Hepatocyte (in vitro differentiated cells): ENCODE results near the gene EIF2D. TPM values are rescaled to one million over a fixed set of nuclear protein-coding genes. Genes with fewer than 3 reads are reported as not detected.

Source experiments
- DNase-seq: peaks from one replicate; pipeline ENCODE4 v3.0.0-alpha.2; 2016; ENCODE audit warnings: low spot score
- H2AFZ ChIP-seq: fragments of 200-600 bp; sonication (generic); 2 replicates; pipeline ENCODE4 v1.6.0; 2016; ENCODE audit warnings: antibody characterized with exemption, mild to moderate bottlenecking
- H3K27ac ChIP-seq: fragments of 200-600 bp; sonication (generic); 2 replicates; pipeline ENCODE4 v1.5.1; 2016; ENCODE audit warnings: mild to moderate bottlenecking
- H3K27me3 ChIP-seq: fragments of 200-600 bp; sonication (generic); 2 replicates; pipeline ENCODE4 v1.6.1; 2016
- H3K36me3 ChIP-seq: fragments of 200-600 bp; sonication (generic); replicated peaks from 2 replicates; pipeline ENCODE4 v1.5.1; 2016; ENCODE audit warnings: low read depth; ENCODE audit not compliant: insufficient read depth
- H3K4me1 ChIP-seq: fragments of 200-600 bp; sonication (generic); 2 replicates; pipeline ENCODE4 v1.5.1; 2016; ENCODE audit warnings: mild to moderate bottlenecking, moderate library complexity; ENCODE audit not compliant: insufficient read depth
- H3K4me2 ChIP-seq: fragments of 200-600 bp; sonication (generic); 2 replicates; pipeline ENCODE4 v1.6.0; 2016
- H3K4me3 ChIP-seq: fragments of 200-600 bp; sonication (generic); 2 replicates; pipeline ENCODE4 v1.5.1; 2016; ENCODE audit warnings: mild to moderate bottlenecking
- H3K79me2 ChIP-seq: fragments of 200-600 bp; sonication (generic); 2 replicates; pipeline ENCODE4 v1.6.0; 2017; ENCODE audit warnings: mild to moderate bottlenecking
- H3K9me2 ChIP-seq: fragments of 200-600 bp; sonication (generic); replicated peaks from 2 replicates; pipeline ENCODE4 v1.6.0; 2017; ENCODE audit warnings: mild to moderate bottlenecking; ENCODE audit not compliant: insufficient read depth
- H3K9me3 ChIP-seq: fragments of 200-600 bp; sonication (generic); 2 replicates; pipeline ENCODE4 v1.5.1; 2016; ENCODE audit warnings: low read depth, mild to moderate bottlenecking
- H4K20me1 ChIP-seq: fragments of 200-600 bp; sonication (generic); 2 replicates; pipeline ENCODE4 v1.6.0; 2016; ENCODE audit warnings: mild to moderate bottlenecking; ENCODE audit not compliant: insufficient read depth, poor library complexity, severe bottlenecking
- CTCF ChIP-seq: fragments of 200-600 bp; sonication (generic); IDR thresholded peaks from 2 replicates; pipeline ENCODE4 v1.5.1; 2016; ENCODE audit warnings: antibody characterized with exemption, mild to moderate bottlenecking; ENCODE audit not compliant: poor library complexity
- EZH2 ChIP-seq: fragments of 200-600 bp; sonication (generic); IDR thresholded peaks from 2 replicates; pipeline ENCODE4 v1.6.1; 2016; ENCODE audit warnings: antibody characterized with exemption, mild to moderate bottlenecking, borderline replicate concordance
- EZH2phosphoT487 ChIP-seq: fragments of 200-600 bp; sonication (generic); IDR thresholded peaks from one replicate; pipeline ENCODE4 v1.6.1; 2018; ENCODE audit warnings: antibody characterized with exemption, mild to moderate bottlenecking, low read depth, moderate library complexity; ENCODE audit not compliant: unreplicated experiment, severe bottlenecking
- WGBS: methylation state at CpG from one replicate; pipeline ENCODE4 v1.1.6; 2016; ENCODE audit warnings: low lambda C conversion rate; ENCODE audit errors: missing lambda C conversion rate; 5-methylcytosine and 5-hydroxymethylcytosine counted together
- polyA plus RNA-seq: library from polyadenylated mRNA; unstranded; fragments of >200 nt; fragmentation: Nextera tagmentation; extraction: Ambion mirVana; gene quantifications from 2 replicates; pipeline ENCODE4 v1.2.1, GENCODE V29; 2016
- total RNA-seq: library from RNA; depleted of rRNA; stranded (reverse); fragments of >200 nt; gene quantifications from 2 replicates; pipeline ENCODE4 v1.2.3, GENCODE V29; 2014

The EIF2D gene
- total and polyA plus RNA-seq, 2 experiments from 2014 or later = 27.7 to 40.4 TPM

- 95% methylated on average over 7 of the region's 7 CpGs for WGBS
Observed at GRCh38 chr1:206595581-206596318, 16.5 kb downstream of the EIF2D start.

GRCh38 chr1:206593351-206593925 lies 18.8 kb downstream of the EIF2D start:
- 91% methylated on average over 7 of the region's 7 CpGs for WGBS
- no peaks in the 10 kb centered on the region for H3K36me3 ChIP-seq
- H4K20me1 ChIP-seq = no peaks in the 10 kb centered on the region
- H3K79me2 ChIP-seq = no peaks in the 10 kb centered on the region
- no peak overlapping the region for H3K4me2 ChIP-seq
- TF ChIP-seq EZH2 = no peak
- TF ChIP-seq EZH2phosphoT487 = no peak
- TF ChIP-seq CTCF = no peak
- H3K4me1 ChIP-seq = no peaks in the 10 kb centered on the region
- H3K9me2 ChIP-seq = no peaks in the 10 kb centered on the region
- DNase-seq = no peak
- no peak overlapping the region for H3K4me3 ChIP-seq
- H3K9me3 ChIP-seq = no peaks in the 10 kb centered on the region
- no peaks in the 10 kb centered on the region for H3K27me3 ChIP-seq
- no peak overlapping the region for H2AFZ ChIP-seq
- no peak overlapping the region for H3K27ac ChIP-seq

More at GRCh38 chr1:206595581-206596318, 16.5 kb downstream of the EIF2D start:
- Histone ChIP-seq H3K4me1 (no peaks in the 10 kb centered on the region), H3K4me3 (no peak overlapping the region), H4K20me1 (no peaks in the 10 kb centered on the region), H3K27ac (no peak overlapping the region), H3K4me2 (no peak overlapping the region), H3K9me3 (no peaks in the 10 kb centered on the region), H3K36me3 (no peaks in the 10 kb centered on the region), H3K27me3 (no peaks in the 10 kb centered on the region), H3K9me2 (no peaks in the 10 kb centered on the region), H3K79me2 (no peaks in the 10 kb centered on the region), H2AFZ (no peak overlapping the region)
- DNase-seq = no peak
- TF ChIP-seq EZH2 (no peak), EZH2phosphoT487 (no peak)

- H3K9me2 ChIP-seq = no peaks in the 10 kb centered on the region
Observed at GRCh38 chr1:206591696-206592095, 20.6 kb downstream of the EIF2D start.

More at GRCh38 chr1:206591696-206592095, 20.6 kb downstream of the EIF2D start:
- Histone ChIP-seq H3K9me3 (no peaks in the 10 kb centered on the region), H3K4me2 (no peak overlapping the region), H3K27ac (no peak overlapping the region), H3K27me3 (no peaks in the 10 kb centered on the region), H3K4me3 (no peak overlapping the region), H3K79me2 (no peaks in the 10 kb centered on the region), H3K4me1 (no peaks in the 10 kb centered on the region), H4K20me1 (no peaks in the 10 kb centered on the region), H2AFZ (no peak overlapping the region), H3K36me3 (no peaks in the 10 kb centered on the region)
- WGBS = 97% methylated on average over 9 of the region's 9 CpGs
- TF ChIP-seq CTCF = no peak
- no peak for TF ChIP-seq EZH2
- TF ChIP-seq EZH2phosphoT487 = no peak
- no peak for DNase-seq
